Measurements from ENCODE around the gene MYO9A. TPM values are rescaled to one million over a fixed set of nuclear protein-coding genes. Genes with fewer than 3 reads are reported as not detected.
A peak's percentile ranks its signal among the peaks of the same experiment; 100 is the strongest.

Gene MYO9A
- total RNA-seq, 4 donors from 2014 or later: 71.1 to 96.8 (median 80.8) TPM

DNA sequence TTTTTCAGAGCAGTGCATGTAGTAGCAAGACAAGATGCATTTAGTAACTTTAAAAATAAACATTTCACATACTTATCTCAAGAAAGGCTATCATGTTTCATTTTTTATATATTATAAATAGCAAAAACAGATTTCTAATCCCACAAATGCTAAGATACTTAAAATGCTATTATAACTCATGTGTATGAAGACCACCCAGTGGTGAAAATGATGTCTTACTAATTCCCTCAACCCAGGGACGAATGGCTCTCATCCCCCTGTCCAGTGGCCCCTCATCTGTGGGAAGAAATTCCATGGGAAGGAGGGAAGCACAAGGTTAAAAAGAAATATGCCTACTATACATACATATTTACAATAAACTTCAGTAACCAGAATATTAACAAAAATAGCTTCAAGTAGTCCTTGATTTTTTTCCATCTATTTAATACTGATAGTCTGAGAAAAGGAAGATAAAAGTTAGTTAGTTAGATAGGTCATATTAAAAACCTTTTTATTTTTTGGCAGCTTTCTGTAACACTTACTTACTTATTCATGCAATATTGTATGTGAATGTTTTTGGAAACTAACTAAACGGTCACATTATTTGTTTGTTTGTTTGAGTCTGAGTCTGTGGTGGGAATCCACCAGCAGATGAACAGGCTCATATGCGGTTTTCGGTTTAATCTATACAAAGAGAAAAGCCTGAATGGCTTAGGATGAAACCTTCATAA, 292.8 kb downstream of the MYO9A start:
- no peak for DNase-seq (ENCODE audit: extremely low spot score)
- peaks cover 0 to 11% (median 7%) of the 10 kb centered on the region in 4 donors for H3K9me3 ChIP-seq
- no peak overlapping the region for H3K4me3 ChIP-seq
- TF ChIP-seq EP300 (IDR thresholded peaks at IDR 0.05): no peak
- TF ChIP-seq POLR2AphosphoS5 (IDR thresholded peaks at IDR 0.05): no peak
- TF ChIP-seq, protein P1, sequence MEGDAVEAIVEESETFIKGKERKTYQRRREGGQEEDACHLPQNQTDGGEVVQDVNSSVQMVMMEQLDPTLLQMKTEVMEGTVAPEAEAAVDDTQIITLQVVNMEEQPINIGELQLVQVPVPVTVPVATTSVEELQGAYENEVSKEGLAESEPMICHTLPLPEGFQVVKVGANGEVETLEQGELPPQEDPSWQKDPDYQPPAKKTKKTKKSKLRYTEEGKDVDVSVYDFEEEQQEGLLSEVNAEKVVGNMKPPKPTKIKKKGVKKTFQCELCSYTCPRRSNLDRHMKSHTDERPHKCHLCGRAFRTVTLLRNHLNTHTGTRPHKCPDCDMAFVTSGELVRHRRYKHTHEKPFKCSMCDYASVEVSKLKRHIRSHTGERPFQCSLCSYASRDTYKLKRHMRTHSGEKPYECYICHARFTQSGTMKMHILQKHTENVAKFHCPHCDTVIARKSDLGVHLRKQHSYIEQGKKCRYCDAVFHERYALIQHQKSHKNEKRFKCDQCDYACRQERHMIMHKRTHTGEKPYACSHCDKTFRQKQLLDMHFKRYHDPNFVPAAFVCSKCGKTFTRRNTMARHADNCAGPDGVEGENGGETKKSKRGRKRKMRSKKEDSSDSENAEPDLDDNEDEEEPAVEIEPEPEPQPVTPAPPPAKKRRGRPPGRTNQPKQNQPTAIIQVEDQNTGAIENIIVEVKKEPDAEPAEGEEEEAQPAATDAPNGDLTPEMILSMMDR (IDR thresholded peaks at IDR 0.05): no peak
- no peak for TF ChIP-seq POLR2A (IDR thresholded peaks at IDR 0.05; ENCODE audit: low read depth)
- WGBS: 89% methylated on average over 4 of the region's 4 CpGs
- H3K27me3 ChIP-seq: no peaks in the 10 kb centered on the region
- no peaks in the 10 kb centered on the region for H3K4me1 ChIP-seq
- H3K36me3 ChIP-seq: peaks cover 47 to 86% (median 74%) of the 10 kb centered on the region in 4 donors
- intact Hi-C loops (cut with DNase I): no loop called here
- H3K27ac ChIP-seq (replicated peaks in 1 of 4): no peak overlapping the region

DNA sequence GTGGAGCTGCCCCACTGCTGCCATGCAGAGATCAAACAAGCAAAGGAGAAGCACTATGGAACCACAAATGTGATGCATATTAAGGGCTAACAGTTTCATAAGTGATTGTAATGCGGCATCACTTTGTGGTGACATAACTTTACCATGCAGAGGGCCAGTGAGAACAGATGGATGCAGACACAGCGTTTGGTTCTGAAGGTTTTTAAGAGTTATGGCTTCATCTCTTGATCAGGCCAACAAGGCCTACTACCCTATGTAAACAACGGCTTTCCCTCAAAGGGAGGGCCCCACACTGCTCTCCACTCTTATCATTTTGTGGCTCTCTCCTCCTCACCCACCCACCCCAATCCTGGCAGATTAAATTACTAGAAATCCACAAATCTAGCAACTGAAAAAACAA, 294.1 kb downstream of the MYO9A start:
- Histone ChIP-seq H3K9me3 (peaks cover 0 to 11% (median 7%) of the 10 kb centered on the region in 4 donors), H3K4me1 (no peaks in the 10 kb centered on the region), H3K4me3 (no peak overlapping the region), H3K27ac (replicated peaks in 1 of 4) (no peak overlapping the region), H3K27me3 (no peaks in the 10 kb centered on the region), H3K36me3 (peaks cover 36 to 72% (median 61%) of the 10 kb centered on the region in 4 donors)
- TF ChIP-seq, protein P1 (IDR thresholded peaks at IDR 0.05): no peak
- TF ChIP-seq POLR2A (IDR thresholded peaks at IDR 0.05; ENCODE audit: low read depth): no peak
- no peak for TF ChIP-seq POLR2AphosphoS5 (IDR thresholded peaks at IDR 0.05)
- TF ChIP-seq EP300 (IDR thresholded peaks at IDR 0.05): no peak
- intact Hi-C loops (cut with DNase I): no loop called here
- DNase-seq (ENCODE audit: extremely low spot score): no peak
- 85% methylated on average over 3 of the region's 3 CpGs for WGBS

- intact Hi-C loops (cut with DNase I): no loop called here
- peak; percentile 26 for DNase-seq (ENCODE audit: extremely low spot score)
- 94% methylated on average over 3 of the region's 3 CpGs for WGBS
- H3K4me1 ChIP-seq: no peaks in the 10 kb centered on the region
- peaks cover 31 to 66% (median 53%) of the 10 kb centered on the region in 4 donors for H3K36me3 ChIP-seq
- no peak overlapping the region for H3K4me3 ChIP-seq
- H3K27ac ChIP-seq (replicated peaks in 1 of 4): no peak overlapping the region
- no peak for TF ChIP-seq POLR2AphosphoS5 (IDR thresholded peaks at IDR 0.05)
- no peak for TF ChIP-seq EP300 (IDR thresholded peaks at IDR 0.05)
- TF ChIP-seq POLR2A (IDR thresholded peaks at IDR 0.05; ENCODE audit: low read depth): no peak
- TF ChIP-seq, protein P1 (IDR thresholded peaks at IDR 0.05): no peak
- peaks cover 0 to 11% (median 7%) of the 10 kb centered on the region in 4 donors for H3K9me3 ChIP-seq
- H3K27me3 ChIP-seq: no peaks in the 10 kb centered on the region
Measured at GRCh38 chr15:71822890-71823630, 294.9 kb downstream of the MYO9A start.

DNA sequence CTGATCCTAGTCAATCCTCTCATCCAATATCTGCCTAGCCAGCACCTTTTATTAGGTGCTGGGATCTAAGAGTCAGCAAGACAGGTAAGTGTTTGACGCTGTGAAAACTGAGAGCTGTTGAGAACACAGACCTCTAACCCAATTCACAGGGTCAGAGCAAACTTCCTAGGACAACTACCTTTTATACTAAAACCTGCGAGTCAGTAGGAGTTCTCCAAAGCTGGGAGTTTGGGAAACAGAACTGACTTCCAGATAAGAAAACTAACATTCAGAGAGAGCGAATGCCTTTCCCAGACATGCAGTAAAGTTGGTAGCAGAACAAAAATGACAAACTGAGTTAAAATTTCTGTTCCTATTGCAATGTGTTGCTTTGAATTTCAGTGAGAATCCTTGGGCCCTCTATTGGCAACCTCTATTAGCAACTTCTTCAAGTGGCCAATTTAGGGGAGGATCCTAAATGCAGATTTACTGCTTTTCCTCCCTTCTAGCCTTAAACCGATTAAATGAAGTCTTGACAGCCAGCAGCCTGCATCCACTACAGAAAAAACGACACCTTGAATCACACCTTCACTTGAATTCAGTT, 296.3 kb downstream of the MYO9A start:
- intact Hi-C loops (cut with DNase I): no loop called here
- H3K36me3 ChIP-seq: peaks cover 17 to 52% (median 39%) of the 10 kb centered on the region in 4 donors
- H3K4me3 ChIP-seq: no peak overlapping the region
- DNase-seq (ENCODE audit: extremely low spot score): peak; percentile 39
- WGBS: 88% methylated on average over 5 of the region's 5 CpGs
- H3K4me1 ChIP-seq: no peaks in the 10 kb centered on the region
- peaks cover 0 to 11% (median 7%) of the 10 kb centered on the region in 4 donors for H3K9me3 ChIP-seq
- TF ChIP-seq EP300 (IDR thresholded peaks at IDR 0.05): no peak
- TF ChIP-seq POLR2A (IDR thresholded peaks at IDR 0.05; ENCODE audit: low read depth): no peak
- no peak for TF ChIP-seq POLR2AphosphoS5 (IDR thresholded peaks at IDR 0.05)
- TF ChIP-seq, protein P1 (IDR thresholded peaks at IDR 0.05): no peak
- no peak overlapping the region for H3K27ac ChIP-seq (replicated peaks in 1 of 4)
- no peaks in the 10 kb centered on the region for H3K27me3 ChIP-seq
